Fibroblast of skin of back (primary cell): Measurements from ENCODE around the gene COPZ2. TPM values are rescaled to one million over a fixed set of nuclear protein-coding genes. Genes with fewer than 3 reads are reported as not detected.
A peak's percentile ranks its signal among the peaks of the same experiment; 100 is the strongest.
"Not testable (repeated sequence)": the region's sequence is repeated elsewhere in the genome, so short reads cannot be mapped to it uniquely, and the experiment has no call there.

Source experiments
- DNase-seq: peaks from one replicate; pipeline ENCODE4 v3.0.0-alpha.2; 2013
- polyA plus RNA-seq, 2 experiments: library from polyadenylated mRNA; unstranded; fragments of 120-200 nt; gene quantifications; one replicate each; pipeline ENCODE4 v1.2.1, GENCODE V29; 2013; ENCODE audit not compliant: insufficient read length in 2 of 2

Gene COPZ2, protein sequence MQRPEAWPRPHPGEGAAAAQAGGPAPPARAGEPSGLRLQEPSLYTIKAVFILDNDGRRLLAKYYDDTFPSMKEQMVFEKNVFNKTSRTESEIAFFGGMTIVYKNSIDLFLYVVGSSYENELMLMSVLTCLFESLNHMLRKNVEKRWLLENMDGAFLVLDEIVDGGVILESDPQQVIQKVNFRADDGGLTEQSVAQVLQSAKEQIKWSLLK
- 92.6 TPM for polyA plus RNA-seq (2013, experiment 1 of 2; ENCODE audit: insufficient read length)
- polyA plus RNA-seq (2013, experiment 2 of 2; ENCODE audit: insufficient read length): 99.4 TPM

DNA sequence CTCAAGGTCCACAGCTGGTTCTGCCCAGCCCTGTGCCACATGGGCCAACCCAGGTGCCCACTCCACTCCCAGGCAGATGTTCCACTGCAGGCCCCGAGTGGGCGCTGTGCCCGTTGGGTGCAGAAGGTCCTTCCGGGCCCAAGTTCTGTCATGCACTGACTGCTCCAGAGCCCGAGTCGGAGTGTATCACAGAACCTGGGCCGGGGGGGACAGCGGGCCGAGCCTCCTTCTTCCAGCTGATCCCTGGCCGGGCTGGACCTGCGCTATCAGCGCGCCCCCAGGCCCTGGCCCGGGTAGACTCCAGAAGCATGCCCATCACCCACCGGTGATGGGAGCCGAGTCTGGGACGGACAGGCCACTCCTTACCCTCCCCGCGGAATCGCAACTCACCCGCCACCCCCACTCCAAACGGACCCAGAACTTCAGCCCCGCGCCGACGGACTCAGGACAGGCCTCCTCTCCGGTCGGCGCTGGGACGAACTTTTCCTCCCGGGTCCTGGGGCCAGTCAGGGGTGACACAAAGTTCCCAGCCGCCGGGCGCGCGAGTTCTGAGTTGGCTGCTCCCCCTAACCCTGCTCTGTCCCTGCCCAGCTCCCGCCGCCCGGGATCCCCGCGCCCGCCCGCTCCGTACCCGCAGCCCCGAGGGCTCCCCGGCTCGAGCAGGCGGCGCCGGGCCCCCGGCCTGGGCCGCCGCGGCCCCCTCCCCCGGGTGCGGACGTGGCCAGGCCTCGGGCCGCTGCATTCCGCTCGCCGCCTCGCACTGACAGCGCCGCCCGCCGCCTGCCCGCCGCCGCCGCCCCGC lies at the start of gene COPZ2:
Gene COPZ2, minus strand, starts transcription at position 762 of the 802 bp plus-strand sequence. Its CDS starts 20 bp downstream, at position 742.
- peak; percentile 69 for DNase-seq

DNA sequence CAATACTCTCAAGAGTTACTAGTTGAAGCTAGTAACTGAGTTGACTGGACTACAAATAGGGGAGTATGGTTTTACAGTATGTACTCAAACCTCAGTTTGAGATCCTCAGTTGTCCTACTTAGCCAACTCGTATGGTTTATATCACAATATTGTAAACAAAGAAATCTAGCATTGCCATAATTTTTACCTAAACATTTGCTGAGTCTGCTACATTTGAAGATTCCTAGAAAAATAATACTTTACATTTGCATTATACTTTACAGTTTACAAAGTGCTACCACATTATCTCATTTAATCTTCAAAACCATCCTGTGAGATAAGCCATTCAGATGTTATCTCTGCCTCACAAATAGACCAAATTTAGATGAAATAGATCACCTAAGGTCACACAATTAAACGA lies 47.3 kb upstream of the COPZ2 start:
- DNase-seq: no peak

DNA sequence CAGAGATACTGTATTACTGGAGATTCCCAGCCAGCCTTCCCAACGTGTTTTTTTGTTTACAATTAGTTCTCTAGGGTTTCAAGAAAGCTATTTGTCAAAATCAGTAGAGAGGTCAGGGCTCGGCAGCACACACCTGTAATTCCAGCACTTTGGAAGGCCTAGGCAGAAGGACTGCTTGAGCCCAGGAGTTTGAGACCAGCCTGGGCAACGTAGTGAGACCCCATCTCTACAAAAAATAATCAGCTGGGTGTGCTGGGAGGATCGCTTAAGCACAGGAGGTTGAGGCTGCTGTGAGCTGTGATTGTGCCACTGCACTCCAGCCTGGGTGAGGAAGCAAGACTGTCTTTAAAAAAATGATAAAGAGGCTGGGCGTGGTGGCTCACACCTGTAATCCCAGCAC lies 44.3 kb upstream of the COPZ2 start:
- DNase-seq: no peak

DNA sequence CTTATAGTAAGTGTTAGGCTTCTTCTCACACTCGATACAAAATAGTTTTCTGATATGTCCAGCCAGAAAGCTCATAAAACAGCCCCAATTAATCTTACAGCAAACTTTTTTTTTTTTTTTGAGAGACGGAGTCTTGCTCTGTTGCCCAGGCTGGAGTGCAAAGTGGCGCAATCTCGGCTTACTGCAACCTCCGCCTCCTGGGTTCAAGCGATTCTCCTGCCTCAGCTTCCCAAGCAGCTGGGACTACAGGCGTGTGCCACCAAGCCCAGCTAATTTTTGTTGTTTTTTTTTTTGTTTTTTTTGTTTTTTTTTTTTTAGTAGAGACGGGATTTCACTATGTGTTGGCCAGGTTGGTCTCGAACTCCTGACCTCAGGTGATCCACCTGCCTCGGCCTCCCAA lies 39.6 kb upstream of the COPZ2 start:
- not testable (repeated sequence) for DNase-seq

DNA sequence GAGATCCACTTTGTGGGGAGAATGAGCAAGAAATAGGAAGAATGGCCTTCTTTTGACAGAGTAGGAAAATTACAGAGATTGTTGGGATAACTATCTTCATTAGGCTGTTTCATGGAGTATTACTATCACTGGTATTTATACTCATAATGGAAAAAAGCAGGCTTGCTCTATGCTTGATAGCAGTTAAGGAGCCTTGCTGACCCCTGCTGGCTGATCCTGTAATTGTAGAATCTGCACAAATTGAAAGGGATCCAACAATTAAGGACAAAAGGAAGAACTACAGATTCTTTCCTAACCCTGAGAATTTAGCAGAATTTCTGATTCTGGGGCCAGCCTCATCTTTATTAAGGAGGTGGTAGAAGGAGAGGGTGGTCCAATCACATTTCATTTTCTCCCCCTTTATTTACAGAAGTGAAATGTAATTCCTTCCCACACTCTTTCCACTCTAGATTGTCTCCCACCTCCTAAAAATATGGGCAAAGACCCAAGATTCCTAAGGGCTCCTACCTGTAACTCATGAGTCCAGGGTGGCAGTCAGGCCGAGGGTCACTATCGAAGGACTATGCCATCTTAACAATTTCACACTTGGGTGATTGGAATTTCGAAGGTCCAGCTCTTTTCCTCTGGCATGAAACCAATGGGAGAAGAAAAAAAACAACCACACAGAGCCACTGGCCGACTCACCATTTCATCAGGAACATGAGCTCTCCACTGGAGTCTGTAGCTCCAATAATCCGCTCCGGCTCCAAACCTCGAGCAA lies 36.9 kb upstream of the COPZ2 start:
- peak; percentile 78 for DNase-seq

DNA sequence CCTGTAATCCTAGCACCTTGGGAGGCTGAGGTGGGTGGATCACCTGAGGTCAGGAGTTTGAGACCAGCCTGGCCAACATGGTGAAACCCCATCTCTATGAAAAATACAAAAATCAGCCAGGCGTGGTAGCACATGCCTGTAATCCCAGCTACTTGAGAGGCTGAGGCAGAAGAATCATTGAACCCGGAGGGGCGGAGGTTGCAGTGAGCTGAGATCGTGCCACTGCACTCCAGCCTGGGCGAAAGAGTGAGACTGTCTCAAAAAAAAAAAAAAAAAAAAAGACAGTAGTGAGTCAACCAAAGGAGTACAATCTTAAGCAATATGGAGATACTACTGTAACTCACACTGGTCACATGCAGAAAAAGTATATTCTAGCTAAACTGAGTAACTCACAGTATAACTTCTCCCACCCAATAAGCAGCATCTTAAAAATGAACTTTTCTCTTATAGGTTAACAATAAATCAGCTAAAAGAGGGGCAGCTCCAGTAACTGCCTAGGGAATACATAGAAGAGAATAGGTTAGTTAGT lies 36.0 kb upstream of the COPZ2 start:
- DNase-seq: not testable (repeated sequence)

DNA sequence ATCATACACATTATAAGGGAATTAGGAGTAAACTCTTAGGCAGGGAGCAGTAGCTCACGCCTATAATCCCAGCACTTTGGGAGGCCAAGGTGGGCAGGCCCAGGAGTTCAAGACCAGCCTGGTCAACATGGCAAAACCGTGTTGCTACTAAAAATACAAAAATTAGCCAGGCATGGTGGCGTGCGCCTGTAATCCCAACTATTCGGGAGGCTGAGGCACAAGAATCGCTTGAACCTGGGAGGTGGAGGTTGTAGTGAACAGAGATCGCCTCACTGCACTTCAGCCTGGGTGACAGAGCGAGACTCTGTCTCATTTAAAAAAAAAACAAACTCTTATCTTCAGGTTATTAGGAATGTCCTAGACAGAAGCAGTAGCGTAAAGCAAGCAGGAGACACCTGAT lies 35.2 kb upstream of the COPZ2 start:
- DNase-seq: not testable (repeated sequence)

DNA sequence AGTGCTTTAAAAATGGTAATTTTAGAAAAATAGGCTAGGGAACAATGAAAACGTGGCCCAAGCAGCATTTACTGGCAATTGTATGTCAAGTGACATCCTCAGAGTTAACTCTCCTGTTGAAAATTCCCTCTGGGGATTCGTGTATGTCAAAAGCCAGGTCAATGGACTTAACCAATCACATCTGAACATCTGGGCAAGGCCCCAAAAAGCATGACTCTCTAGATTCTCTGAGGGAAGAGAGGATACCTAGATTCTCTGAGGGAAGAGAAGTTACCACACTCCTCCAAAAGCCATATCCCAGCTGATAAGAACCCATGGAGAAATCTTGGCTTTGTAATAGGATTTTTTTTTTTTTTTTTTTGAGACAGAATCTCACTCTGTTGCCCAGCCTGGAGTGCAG lies 34.1 kb upstream of the COPZ2 start:
- DNase-seq: no peak

DNA sequence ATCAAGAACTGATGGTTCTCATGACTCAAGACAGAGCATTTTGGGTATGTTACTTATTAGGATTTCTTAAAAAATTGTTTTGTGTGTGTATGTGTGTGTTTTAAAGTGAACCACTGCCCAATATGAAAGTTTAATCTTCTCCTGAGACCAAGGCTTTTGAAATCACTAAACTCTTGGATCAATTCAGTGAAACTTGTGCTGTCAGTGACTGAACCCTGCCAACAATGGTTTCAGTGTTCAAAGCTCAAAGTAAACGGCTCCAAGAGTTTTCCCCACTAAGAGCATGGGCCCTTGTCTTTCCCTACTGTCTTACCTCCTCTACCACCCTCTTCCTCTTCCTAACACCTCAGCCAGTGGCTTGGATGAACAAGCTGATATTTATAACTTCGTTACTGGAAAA lies 32.6 kb upstream of the COPZ2 start:
- no peak for DNase-seq

DNA sequence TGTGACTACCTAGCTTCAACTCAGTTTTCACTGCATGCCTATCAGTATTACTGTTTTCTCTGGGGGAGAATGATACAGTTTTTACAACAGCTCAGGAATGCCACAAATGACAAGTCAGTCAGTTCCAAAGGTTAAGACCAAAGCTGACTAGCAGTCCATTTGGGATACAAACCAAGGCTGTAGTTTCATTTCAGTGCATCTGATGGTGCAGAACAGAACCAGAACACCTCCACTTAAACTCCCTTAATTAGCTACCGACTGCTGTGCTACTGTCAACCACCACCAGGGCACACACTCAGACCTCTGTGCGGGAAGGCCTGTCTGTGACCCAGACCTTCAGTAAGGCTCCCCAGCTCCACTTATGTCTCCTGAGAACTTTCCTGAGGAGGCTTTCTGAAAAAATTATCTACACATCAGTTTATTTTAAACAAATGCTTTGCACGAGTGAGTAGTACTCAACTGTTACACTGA lies 30.9 kb upstream of the COPZ2 start:
- peak; percentile 78 for DNase-seq

DNA sequence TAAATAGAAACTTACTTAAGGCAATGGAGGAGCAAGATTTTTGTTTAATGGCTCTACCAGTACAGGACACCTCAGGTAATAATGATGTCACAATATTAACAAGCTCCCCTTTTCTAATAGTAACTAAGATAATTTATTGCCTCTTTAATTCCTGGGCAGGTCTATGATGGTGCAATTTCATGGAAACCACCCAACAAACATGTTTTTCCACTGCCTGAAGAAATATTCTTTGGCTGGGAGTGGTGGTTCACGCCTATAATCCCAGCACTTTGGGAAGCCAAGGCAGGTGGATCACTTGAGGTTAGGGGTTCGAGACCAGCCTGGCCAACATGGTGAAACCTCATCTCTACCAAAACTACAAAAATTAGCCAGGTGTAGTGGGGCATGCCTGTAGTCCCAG lies 30.2 kb upstream of the COPZ2 start:
- DNase-seq: not testable (repeated sequence)

DNA sequence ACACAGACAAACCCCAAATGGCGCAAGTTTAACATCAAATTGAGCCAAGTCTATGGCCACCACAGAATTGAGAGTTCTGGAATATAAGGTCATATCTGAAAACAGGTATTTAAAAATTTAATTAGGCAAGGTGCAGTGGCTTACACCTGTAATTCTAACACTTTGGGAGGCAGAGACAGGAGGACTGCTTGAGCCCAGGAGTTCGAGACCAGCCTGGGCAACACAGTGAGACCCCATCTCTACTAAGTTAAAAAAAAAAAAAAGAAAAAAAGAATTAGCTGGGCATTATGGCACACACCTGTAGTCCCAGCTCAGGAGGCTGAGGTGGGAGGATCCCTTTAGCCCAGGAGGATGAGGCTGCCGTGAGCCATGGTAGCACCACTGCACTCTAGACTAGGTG lies 29.6 kb upstream of the COPZ2 start:
- no peak for DNase-seq

DNA sequence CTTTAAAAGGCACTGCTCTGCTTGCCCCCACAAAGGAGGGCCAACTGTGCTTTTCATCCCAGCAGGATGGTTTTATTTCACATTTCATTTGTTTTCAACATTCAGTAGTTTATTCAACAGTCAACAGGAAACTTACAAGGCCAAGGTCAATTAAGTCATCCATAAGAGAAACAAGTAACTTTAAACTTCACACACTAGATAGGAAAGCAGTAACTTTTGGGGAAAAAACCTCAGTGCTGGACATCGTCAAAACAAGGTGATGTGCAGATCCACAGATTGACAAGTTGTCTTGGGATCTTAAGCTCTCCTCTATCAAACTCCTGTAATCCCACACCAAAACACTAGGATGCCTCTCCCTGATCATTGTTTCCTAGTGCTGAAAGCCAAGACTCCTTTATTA lies 29.1 kb upstream of the COPZ2 start:
- DNase-seq: no peak

DNA sequence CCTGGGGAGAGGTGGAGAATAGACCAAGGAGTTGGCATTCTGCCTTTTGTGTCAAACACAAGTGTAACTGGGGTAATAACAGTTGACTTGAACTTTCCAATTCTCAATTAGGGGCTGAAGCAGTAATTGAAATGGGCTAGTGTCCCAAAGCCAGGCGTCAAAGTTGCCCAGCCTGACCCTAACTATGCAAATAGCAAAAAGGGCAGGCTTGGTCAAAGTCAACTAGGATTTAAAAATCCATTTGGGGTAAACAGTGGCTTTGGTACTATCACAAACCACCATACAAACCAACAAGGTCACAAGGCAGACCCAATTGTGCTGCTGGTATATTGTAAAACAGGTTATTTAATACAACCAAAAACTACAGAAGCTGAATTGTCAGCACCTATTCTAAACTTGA lies 28.6 kb upstream of the COPZ2 start:
- DNase-seq: no peak

DNA sequence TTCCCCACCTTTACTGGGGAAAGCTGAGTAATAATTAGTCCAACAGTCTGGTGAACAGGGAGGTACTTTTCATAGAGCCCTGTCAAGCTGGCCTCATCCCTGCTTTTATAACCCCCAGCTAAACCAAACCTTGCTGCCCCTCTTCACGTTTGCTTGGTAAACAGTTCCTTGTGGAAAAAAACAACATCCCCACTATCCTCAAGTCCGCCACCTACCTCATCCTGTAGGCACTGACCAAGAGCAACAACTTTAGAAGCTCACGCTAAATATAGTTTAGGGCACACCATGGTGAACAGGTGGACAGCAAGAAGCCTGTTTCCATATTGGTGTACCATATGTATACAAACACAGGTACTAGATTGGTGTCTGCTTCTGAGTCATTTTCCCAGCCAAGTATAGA lies 27.0 kb upstream of the COPZ2 start:
- DNase-seq: no peak

DNA sequence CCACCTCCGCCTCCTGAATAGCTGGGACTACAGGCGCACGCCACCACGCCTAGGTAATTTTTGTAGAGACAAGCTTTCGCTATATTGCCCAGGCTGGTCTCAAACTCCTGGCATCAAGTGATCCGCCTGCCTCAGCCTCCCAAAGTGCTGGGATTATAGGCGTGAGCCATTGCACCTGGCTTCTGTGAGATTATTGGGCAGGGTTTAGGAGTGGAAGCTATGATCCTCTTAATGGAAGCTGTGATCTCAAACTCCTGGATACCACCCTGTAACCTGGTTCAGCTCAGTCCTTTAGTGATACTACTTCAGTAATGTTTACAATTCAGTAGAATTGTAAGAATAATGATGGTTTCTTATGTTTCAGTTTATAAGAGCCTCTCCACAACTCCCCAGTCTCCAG lies 24.7 kb upstream of the COPZ2 start:
- no peak for DNase-seq

DNA sequence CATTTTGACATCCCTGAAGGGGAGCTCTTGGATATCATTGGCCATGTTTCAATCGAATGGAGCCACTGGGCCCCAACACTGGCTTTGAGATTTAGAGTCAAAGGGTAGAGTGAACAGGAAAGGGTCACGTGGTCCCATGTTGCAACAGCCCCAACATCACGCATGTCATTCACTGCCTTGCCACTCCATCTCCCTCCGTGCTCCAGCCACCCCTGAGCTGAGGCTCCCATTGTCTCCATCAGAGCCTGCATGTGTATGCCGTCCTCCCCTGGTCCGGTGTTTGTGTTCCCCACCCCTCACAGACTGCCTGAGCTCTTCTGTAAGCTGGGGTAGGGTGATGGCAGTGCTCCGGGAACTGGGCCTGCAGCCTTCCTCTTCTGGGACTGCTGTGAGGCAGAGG lies 22.7 kb upstream of the COPZ2 start:
- no peak for DNase-seq

DNA sequence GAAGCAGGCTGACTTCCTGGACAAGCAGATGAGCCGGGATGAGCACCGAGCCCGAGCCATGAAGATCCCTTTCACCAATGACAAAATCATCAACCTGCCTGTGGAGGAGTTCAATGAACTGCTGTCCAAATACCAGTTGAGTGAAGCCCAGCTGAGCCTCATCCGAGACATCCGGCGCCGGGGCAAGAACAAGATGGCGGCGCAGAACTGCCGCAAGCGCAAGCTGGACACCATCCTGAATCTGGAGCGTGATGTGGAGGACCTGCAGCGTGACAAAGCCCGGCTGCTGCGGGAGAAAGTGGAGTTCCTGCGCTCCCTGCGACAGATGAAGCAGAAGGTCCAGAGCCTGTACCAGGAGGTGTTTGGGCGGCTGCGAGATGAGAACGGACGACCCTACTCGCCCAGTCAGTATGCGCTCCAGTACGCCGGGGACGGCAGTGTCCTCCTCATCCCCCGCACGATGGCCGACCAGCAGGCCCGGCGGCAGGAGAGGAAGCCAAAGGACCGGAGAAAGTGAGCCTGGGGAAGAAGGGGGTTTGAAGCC lies 21.6 kb upstream of the COPZ2 start:
- no peak for DNase-seq

DNA sequence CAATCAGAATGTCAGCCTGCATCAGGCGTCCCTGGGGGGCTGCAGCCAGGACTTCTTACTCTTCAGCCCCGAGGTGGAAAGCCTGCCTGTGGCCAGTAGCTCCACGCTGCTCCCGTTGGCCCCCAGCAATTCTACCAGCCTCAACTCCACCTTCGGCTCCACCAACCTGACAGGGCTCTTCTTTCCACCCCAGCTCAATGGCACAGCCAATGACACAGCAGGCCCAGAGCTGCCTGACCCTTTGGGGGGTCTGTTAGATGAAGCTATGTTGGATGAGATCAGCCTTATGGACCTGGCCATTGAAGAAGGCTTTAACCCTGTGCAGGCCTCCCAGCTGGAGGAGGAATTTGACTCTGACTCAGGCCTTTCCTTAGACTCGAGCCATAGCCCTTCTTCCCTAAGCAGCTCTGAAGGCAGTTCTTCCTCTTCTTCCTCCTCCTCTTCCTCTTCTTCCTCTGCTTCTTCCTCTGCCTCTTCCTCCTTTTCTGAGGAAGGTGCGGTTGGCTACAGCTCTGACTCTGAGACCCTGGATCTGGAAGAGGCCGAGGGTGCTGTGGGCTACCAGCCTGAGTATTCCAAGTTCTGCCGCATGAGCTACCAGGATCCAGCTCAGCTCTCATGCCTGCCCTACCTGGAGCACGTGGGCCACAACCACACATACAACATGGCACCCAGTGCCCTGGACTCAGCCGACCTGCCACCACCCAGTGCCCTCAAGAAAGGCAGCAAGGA lies 21.0 kb upstream of the COPZ2 start:
- no peak for DNase-seq

DNA sequence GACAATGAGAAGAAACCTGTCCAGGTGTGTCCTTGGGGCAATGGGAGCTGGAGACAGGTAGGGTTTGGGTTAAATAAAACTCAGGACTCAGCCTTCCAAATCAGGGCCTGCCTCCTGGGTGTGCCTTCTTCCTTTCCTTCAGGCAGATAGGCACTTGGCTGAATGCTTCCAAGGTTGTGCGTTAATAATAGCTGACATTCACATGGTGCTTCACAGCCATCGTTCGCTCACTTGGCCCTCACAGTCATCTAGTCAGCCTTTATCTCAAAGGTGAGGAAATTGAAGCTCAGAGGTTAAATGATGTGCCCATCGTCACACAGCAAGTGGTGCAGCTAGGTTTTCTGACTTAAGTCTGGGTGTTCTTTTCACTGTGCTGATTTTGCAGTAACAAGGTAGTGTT lies 20.0 kb upstream of the COPZ2 start:
- no peak for DNase-seq

DNA sequence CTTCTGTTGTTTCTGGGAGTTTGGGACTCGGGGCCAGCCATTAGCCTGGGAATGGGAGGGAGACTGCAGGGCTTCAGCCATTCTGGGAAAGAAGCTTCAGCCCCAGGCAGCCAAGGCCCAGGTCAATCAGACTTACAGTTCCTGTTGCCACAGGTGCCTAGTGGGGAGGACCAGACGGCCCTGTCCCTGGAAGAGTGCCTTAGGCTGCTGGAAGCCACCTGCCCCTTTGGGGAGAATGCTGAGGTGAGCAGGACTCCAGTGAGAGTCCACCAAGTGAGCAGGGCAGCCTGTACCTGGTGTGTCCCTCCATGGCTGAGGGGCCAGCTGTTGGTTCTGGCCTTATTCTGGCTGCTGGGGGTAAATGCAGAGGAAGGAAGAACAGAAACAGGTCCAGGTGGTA lies 19.3 kb upstream of the COPZ2 start:
- DNase-seq: no peak

DNA sequence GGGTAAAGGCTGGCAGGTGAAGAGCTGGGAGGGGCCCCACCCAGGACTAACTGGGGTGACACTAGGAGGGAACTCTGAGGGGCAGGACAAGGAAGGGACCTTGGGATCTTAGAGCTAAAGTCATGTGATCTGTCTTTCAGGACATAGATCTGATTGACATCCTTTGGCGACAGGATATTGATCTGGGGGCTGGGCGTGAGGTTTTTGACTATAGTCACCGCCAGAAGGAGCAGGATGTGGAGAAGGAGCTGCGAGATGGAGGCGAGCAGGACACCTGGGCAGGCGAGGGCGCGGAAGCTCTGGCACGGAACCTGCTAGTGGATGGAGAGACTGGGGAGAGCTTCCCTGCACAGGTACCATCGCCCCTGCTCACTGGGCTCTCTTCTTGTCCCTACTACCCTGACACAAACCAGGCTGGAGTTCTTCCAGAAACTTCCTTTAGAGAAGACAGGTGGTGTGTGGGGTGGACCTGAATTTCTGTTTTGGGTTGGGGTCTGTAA lies 18.7 kb upstream of the COPZ2 start:
- DNase-seq: no peak
